GM21737 (cell line): ENCODE data around the gene ZNF618.
"Not testable (repeated sequence)": the region's sequence is repeated elsewhere in the genome, so short reads cannot be mapped to it uniquely, and the experiment has no call there.

Experiments used
- ATAC-seq: cut with Tn5 transposase; IDR thresholded peaks from one replicate; pipeline ENCODE4 v1.9.1; 2021; ENCODE audit warnings: mild to moderate bottlenecking, moderate library complexity; ENCODE audit not compliant: unreplicated experiment

Gene ZNF618

DNA sequence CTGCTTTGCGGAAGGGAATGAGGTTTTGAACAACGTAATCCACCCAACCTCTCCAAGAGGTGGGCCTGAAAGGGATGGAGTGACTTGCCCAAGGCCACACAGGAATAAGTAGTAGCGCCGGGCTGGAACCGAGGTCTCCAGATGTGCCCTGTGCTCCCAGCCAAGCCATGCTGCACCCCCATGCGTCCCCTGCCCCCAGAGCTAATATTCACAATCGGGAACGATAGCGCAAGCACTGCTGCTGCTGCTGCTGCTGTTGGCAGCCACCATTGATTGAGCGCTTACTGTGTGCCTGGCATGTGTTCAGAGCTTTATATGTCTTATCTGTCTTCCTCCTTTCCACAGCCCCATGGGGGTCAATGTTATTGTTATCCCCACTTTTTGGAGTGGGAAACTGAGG lies 158.1 kb downstream of the ZNF618 start:
- no peak for ATAC-seq

DNA sequence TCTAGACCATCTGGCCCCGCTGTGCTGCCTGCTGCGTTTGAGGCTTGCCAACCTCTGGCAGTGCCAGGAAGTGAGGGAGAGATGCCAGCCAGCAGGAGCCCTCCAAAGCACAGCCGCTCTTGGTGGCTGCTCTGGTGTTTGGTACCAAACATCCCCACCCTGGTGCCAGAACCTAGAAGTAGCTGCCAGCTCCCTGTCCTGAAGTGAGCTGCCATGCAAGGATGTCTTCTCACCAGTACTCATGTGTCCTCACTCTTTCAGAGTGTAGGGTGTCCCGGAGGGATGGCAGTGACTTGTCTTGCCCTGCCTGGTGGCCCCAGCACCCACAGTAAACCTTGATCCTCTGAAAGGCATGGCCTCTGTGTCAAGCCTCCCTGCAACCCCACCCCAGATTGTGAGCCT lies 158.6 kb downstream of the ZNF618 start:
- no peak for ATAC-seq

DNA sequence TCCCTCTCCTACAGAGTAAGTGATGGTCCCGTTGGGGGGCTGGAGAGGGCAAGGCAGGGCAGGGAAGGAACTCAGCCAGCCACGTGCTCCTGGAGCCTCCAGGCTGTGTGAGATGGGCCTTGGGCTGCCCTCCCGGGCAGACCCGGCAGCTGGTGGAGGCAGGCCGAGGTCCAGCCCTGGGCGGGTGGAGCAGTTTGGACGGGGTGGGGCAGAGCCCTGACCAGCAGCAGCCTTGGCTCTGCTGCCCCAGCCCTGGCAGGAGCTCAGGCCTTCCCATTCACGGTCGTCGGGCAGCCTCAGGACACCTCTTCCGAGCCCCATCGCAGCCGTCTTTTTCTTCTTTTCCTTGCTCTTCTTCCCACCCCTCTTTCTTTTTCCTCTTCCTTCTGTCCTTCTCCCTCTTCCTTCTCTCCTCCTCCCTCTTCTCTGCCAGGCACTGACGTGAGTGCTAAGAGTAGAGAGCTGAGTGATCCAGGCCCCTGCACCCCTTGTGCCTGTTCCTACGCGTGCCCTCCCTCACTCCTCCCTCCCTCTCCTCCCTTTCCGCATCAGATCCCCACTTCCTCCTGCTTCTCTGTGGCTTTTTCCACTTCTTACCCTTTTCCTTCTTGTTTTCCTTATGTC lies 159.2 kb downstream of the ZNF618 start:
- ATAC-seq: no peak

DNA sequence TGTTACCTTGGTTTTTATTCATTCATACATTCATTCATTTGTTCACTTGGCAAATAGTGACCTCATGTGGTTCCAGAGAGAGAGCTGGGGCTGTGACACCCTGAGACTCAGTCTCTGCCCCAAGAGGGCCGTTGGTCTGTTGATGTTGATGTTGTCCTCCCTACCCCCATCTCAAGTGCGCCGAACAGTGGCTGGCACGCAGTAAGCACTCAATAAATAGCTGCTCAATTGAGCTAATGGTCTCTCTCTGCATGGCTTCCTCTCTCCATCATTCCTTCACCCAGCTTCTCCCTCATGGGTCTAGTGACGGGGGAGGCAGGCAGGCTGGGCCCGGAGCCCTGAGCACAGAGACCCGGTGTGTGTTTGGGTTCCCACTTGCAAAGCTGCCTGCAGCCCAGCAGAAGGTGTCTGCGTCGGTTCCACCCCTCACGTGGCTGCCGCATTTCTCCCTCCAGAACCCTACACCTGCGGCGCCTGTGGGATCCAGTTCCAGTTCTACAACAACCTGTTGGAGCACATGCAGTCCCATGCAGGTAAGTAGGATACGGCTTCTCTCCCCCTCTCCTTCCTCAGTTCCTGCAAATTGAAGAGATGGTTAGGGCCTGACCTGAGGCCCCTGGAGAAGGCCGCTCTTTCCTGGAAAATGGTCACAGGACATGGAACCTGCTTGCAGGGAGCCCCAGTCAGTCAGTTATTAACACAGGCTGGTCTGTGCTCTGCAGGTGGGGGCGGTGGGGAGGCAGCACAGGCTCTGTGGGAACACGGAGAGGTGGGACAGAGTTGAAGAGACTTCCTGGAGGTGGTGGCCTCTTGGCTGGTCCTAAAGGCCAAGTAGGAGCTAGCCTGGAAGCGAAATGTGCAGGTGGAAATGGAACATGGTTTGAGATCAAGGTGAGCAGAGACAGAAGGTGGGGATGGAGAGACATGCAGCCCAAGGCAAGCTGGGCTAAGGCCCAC lies 160.0 kb downstream of the ZNF618 start:
- no peak for ATAC-seq

DNA sequence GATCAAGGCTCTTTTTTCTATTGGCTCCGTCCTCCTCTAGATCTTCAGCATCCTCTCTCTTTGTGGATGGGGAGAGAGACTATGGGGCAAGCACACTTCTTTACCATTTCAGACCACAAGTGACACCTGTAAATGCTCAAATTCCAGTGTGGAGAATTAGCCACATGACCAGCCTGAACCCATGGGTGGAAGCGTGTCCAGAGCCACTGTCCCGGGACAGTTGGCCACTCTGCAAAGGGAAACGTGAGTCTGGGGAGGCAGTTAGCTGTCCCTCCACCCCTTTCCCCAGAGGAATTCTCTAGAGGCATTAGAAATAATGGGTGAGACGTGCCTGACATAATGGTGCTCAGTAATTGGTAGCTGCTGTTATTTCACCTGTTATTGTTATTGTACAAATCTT lies 161.1 kb downstream of the ZNF618 start:
- no peak for ATAC-seq

DNA sequence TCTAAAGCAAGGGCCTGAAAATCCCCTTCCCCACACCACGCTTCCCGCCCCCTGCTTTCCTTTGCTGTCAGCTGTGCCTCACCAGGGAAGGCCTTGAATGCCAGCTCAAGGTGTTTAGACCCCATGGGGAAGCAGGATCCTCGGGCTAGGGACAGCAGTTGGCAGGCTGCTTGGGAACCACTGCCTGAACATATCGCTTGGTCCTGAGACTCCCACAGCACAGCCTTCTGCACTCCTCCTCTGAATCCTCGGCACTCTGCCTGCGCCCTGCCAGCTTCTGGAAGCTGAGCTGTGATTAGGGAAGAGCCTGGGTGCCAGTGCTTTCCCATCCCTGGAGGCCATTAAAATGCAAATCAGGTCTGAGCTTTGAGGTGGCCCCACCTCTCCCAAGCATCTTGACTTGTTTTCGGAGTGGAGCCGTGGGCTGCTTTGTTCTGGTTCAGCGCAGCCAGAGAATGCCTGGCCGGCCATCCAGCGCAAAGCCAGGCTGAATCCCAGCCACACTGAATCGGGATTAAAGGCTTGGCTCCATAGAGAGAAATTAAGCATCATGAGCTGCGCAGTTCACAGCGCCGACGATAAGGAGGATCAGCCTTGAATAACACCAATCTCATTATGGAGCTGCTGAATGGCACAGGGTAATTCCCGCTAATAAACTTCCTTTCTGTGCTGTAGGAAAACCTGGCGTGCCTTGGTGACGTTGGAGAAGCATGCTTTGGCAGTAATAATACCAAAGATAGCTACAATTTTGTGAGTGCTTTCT lies 162.0 kb downstream of the ZNF618 start:
- ATAC-seq: no peak

DNA sequence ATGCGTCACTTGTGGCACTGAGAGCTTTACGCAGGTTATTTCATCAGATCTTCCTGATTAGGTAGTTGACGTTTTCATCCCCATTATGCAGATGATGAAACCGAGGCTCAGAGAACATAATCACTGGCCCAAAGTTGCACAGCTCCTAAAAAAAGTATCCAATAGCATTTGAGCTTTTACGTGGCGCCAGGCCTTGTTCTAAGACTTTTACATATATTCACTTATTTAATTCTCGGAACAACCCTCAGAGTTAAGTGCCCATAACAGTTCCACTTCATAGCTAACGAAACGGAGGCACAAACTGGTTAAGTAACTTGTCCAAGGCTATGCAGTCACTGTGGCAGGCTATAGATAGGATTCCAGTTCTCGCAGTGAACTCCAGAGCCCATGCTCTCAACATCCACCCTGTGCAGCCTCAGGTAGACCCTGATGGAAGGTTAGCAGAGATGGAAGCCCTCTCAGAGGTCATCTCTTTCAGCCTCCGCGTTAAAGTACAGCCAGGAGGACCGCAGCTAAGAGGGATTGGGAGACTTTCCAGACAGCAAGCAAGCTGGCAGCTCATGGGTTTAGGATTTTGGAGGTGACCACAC lies 162.7 kb downstream of the ZNF618 start:
- ATAC-seq: no peak

DNA sequence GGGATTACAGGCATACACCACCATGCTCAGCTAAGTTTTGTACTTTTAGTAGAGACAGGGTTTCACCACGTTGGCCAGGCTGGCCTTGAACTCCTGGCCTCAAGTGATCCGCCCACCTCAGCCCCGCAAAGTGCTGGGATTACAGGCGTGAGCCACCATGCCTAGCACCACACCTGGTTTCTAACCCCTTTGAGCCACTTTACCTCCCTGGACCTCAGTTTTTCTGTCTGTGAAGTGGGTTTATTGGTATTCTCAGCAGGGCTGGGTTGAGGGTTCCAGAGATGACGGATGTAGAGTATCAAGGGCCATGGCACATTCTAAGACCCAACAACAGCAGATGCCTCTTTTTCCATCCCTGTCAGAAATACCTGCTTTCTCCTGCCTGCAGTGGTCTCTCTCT lies 163.4 kb downstream of the ZNF618 start:
- no peak for ATAC-seq

DNA sequence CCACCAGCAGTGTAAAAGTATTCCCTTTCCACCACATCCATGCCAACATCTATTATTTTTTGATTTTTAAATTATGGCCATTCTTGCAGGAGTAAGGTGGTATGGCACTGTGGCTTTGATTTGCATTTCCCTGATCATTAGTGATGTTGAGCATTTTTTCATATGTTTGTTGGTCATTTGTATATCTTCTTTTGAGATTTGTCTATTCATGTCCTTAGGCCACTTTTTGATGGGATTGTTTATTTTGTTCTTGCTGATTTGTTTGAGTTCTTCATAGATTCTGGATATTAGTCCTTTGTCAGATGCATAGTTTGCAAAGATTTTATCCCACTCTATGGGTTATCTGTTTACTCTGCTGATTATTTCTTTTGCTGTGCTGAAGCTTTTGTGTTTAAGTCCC lies 167.6 kb downstream of the ZNF618 start:
- ATAC-seq: not testable (repeated sequence)

DNA sequence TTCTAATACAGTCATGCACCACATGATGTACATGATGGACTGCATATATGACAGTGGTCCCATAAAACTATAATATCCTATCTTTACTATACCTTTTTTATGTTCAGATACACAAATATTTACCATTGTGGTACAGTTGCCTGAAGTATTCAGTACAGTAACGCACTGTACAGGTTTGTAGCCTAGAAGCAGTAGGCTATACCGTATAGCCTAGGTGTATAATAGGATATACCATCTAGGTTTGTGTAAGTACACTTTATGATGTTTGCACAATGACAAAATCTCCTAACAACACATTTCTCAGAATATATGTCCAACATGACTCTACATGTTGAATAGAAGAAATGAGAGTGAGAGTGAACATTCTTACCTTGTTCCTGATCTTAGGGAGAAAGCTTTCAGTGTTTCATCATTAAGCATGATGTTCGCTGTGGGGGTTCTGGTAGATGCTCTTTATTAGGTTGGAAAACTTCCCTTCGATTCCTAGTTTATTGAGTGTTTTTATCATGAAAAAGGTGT lies 170.2 kb downstream of the ZNF618 start:
- no peak for ATAC-seq

DNA sequence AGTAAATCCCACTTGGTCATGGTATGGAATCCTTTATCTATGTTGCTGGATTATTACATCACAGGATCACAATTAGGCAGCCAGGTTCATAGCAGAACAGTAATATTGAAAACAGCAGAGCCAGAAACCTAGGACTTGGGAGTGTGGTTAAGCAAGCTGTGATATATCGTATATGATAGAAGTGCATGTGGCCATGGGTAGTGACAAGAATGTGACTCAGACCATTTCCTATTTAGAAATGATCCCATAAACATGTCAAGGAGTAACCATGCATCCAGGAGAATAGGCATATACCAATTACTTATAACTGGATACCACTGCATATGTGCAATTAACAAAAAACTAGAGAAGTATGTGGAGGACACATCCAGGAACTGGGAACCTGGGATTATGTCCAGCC lies 170.8 kb downstream of the ZNF618 start:
- no peak for ATAC-seq

DNA sequence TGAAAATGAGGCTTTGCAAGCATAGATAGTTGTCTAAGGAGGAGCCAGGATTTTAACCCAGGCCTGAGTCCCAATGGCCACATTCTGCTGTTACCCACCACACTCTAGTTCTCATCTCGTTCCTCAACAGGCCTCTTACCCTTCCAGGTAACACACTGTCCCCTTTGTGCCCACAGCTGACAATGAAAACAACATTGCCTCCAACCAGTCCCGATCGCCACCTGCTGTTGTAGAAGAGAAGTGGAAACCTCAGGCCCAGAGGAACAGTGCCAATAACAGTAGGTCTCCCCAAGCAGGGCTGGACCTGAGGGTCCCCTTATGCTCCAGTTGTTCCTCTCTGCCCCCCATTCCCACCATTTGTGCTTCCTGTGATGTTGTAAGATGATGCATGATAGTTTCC lies 171.6 kb downstream of the ZNF618 start:
- ATAC-seq: no peak

DNA sequence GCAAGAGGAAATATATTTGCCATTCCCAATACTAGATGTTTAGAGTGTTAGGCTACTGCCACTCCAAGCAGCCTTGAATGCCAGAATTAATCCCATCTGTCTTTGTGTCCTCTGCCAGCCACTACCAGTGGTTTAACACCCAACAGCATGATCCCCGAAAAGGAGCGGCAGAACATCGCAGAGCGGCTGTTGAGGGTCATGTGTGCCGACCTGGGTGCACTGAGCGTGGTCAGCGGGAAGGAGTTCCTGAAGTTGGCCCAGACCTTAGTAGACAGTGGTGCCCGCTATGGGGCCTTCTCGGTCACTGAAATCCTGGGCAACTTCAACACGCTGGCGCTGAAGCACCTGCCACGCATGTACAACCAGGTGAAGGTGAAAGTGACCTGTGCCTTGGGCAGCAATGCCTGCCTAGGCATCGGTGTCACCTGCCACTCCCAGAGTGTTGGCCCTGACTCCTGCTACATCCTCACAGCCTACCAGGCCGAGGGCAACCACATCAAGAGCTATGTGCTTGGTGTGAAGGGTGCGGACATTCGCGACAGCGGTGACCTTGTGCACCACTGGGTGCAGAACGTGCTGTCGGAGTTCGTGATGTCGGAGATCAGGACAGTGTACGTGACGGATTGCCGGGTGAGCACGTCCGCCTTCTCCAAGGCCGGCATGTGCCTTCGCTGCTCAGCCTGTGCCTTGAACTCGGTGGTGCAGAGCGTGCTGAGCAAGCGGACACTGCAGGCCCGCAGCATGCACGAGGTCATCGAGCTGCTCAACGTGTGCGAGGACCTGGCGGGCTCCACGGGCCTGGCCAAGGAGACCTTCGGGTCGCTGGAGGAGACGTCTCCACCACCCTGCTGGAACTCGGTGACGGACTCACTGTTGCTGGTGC lies 172.7 kb downstream of the ZNF618 start:
- no peak for ATAC-seq

DNA sequence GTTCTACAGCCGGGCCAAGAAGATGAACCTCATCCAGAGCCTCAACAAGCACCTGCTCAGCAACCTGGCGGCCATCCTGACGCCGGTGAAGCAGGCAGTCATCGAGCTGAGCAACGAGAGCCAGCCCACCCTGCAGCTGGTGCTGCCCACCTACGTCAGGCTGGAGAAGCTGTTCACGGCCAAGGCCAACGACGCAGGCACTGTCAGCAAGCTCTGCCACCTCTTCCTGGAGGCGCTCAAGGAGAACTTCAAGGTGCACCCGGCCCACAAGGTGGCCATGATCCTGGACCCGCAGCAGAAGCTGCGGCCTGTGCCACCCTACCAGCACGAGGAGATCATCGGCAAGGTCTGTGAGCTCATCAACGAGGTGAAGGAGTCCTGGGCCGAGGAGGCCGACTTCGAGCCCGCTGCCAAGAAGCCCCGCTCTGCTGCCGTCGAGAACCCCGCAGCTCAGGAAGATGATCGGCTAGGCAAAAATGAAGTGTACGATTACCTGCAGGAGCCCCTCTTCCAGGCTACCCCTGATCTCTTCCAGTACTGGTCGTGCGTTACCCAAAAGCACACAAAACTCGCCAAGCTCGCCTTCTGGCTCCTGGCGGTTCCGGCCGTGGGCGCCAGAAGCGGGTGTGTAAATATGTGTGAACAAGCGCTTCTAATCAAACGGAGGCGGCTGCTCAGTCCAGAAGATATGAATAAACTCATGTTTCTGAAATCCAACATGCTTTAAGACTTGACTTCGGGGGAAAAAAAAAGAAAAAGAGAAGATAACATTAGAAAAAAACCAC lies 173.5 kb downstream of the ZNF618 start:
- no peak for ATAC-seq

DNA sequence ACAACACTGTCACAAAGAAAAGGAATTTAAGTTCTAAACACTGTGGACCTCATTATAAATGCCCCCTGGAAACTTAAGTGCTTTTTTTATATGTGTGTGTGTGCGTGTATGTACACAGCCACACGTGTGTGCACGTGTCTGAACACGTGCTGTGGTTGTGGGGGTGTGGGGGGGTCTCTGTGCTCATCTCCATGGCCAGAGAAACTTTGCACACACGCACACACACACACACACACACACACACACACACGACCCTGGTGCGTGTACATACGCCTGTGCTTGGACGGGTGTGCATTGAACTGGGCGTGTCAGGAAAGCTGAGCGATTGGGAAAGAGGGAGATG lies 174.1 kb downstream of the ZNF618 start:
- no peak for ATAC-seq

DNA sequence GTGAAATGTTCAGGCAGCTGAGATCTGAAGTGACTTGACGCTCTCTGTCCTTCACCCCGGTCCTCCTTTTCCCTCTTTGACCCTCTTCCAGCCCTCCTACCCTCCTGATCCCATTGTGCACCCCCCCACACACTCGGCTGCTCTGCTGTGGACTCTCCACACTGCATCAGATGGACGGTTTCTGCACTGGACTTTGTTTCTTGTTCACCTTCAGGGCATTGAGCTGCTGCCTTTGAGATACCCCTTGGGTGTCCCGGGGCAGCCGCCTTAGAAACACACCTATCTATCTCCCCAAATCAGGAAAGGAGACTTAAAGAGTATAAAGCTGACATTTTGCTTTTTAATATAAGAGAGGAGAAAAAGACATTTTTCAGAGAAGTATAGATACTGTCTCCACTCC lies 174.5 kb downstream of the ZNF618 start:
- no peak for ATAC-seq

DNA sequence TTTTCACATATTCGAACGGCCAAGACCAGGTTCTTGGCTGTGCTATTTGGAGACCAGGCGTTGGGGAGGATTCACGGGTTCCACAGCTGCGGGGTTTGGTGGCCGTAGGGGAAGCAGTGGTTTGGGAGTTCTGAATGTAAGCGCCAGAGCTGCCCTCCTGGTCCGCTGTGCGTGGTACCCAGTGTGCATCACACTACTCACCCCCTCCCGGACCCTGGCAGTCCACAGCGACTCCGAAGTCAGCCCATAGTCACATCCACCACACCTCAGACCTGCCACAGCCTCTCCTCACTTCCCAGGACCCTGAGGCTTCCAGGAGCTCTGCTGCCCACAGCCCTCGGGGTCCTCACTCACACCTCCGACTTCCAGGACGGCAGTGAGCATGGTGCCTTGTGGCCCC lies 175.2 kb downstream of the ZNF618 start:
- no peak for ATAC-seq

DNA sequence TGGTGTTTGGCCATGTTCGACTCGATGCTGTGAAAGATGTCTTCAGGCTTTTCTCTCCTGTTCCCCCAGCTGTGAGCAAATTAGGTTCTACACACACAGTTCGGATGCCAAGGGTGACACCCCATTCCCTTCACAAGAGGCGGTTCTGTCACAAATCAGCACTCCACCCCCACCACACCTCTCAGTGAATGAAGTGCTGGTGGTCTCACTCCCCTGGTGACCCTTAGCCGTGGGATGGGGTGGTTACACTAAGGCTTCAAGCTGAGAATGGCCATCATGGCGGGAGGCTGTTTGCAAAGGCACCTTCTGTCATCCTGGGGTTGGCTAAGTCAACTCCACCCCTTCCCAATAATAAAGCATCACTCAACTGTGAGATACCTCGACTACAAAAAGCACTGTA lies 175.6 kb downstream of the ZNF618 start:
- ATAC-seq: no peak

DNA sequence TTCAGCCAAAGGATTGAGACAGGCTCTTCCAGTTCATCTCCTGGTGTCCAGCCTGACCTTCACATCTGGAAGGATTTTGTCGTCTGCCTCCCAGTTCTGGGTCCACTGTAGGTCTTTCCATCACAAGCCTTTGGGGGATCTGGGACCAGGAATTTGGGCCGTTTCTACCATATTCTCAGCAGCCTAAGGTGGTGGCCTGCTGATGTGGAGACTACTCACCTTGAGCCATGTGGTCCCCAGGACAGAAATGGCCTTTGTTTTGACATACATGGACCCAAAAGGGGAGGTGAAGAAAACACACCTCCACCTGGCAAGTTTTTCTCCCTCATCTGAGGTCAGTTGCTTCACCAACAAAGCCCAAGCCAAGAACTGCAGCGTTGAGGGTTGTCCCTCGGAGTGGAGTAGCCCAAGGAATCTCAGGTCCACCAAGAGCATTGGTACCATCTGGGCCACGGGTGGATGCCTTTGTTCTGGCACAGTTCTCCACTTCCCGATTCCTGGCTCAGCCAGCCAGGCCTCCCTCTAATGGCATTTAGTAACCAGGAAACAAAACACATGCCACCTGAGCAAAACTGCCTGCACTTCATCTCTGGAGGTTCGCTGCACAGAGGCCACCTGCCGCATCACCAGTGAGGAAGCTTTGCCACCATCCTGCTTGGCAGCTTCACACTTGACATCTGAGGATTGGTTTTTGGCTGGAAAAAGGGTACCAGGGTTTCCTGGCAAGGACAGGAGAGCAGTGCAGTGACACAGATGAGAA lies 177.3 kb downstream of the ZNF618 start:
- ATAC-seq: no peak
